ENCODE data around the gene GALNT4. TPM values are rescaled to one million over a fixed set of nuclear protein-coding genes. Genes with fewer than 3 reads are reported as not detected.

The GALNT4 gene
- total RNA-seq, 1 experiment from 2014 or later: 4.3 TPM

- DNase-seq (ENCODE audit: low read depth): peak; percentile 56
Measured at GRCh38 chr12:89529738-89530137, 5.1 kb upstream of the GALNT4 start.

GRCh38 chr12:89528434-89528833, 3.8 kb upstream of the GALNT4 start:
- DNase-seq (ENCODE audit: low read depth): no peak

DNA sequence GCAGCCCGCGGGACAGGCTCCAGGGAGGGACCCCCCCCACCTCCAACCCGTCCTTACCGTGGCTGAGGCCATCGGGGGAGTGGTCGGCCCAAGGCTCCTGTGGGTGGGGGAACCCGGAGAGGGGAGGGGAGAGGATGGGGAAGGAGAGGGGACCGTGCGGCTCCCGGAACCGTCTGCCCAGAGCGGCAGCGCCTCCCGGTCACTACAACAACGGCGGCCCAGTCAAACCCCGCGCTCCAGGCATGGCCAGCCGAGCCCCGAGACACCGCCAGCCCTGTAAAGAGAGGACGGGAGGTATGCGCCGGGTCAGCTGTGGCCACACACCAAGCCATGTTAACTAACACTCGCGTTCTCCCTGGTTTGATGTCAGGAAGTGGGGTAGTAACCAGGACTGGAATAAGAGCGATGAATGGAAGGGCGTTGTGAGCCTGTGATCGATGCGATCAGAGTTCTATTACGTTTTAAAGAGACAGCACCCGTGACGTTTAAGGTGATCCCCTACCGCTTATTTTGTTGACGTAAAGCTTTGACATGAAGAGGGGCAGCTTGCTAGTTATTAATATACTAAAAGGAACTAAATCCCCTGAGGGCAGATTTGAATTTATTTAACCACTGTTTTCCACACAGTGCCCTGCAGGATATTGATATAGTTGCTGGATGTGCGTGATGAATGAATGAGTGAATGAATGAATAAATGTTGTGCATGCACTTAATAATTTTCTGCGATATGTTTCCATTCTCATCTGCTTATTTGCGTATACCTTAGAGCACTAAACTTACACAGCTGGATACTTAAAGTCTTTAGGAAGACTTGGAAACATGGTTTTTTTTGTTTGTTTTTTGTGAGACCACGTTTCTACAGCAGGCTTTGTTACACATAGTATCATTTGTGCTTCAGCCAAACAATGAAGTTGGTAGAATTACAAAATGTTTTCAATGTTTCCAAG, 1.5 kb upstream of the GALNT4 start, which contains the start of gene POC1B:
POC1B (minus strand) TSS at position 224 of the 947 bp plus-strand sequence; CDS start at position 72, 152 bp downstream.
- DNase-seq (ENCODE audit: low read depth): peak; percentile 90

- DNase-seq (ENCODE audit: low read depth): peak; percentile 40
Measured at GRCh38 chr12:89525305-89525823, 768 bp upstream of the GALNT4 start.

DNA sequence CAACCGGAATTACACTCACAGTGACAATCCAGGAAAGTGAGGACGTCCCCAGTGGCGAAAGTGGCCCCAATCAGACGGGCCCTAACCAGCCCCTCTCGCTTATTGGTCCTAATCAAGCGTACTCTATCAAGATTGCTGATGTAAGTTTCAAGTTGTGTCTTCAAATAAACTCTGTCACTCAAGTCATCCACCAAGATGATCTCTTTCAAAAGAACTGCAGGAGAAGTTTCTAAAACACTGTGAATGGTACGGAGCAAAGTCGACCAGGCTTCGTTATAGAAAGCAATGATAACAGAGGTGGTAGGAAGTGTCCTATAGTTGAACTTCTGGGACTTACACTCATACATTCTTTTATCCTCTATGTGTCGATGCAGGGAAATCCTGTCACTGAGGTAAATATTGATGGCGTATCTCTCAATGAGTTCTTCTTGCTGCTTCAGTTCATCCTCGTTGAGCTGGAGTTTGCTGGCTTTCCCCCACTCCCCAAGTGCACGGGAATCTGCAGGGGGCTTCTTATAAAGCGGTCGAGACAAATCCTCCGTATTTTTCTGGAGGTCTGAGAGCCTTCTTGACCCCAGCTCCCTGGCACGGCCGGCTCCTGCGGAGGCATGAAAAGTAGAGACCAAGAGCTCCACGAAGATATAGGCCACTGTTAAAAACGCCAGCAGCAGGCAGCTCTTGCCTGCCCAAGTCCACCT, 604 bp downstream of the GALNT4 start:
- no peak for DNase-seq (ENCODE audit: low read depth)

- no peak for DNase-seq (ENCODE audit: low read depth)
Measured at GRCh38 chr12:89523393-89523792, 1.2 kb downstream of the GALNT4 start.

GRCh38 chr12:89521364-89522223, 3.0 kb downstream of the GALNT4 start:
- peak; percentile 24 for DNase-seq (ENCODE audit: low read depth)

GRCh38 chr12:89517720-89518119, 6.9 kb downstream of the GALNT4 start:
- DNase-seq (ENCODE audit: low read depth): no peak

DNA sequence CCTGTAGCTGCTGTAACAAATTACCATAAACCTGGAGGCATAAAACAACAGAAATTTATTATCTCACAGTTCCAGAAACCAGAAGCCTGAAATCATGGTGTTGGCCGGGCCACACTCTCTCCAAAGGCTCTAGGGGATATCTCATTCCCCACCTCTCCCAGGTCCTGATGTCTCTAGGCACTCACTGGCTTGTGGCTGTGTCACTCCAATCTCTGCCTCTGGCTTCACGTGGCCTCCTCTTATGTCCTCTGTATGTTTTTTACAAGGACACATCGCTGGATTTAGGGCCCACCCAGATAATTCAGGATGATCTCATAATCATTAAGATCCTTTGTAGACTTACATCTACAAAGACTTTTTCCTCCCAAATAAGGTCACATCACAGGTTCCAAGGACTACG, 8.0 kb downstream of the GALNT4 start:
- DNase-seq (ENCODE audit: low read depth): no peak

- DNase-seq (ENCODE audit: low read depth): no peak
Measured at GRCh38 chr12:89514751-89515150, 9.8 kb downstream of the GALNT4 start.

- no peak for DNase-seq (ENCODE audit: low read depth)
Measured at GRCh38 chr12:89513544-89513943, 11.1 kb downstream of the GALNT4 start.

DNA sequence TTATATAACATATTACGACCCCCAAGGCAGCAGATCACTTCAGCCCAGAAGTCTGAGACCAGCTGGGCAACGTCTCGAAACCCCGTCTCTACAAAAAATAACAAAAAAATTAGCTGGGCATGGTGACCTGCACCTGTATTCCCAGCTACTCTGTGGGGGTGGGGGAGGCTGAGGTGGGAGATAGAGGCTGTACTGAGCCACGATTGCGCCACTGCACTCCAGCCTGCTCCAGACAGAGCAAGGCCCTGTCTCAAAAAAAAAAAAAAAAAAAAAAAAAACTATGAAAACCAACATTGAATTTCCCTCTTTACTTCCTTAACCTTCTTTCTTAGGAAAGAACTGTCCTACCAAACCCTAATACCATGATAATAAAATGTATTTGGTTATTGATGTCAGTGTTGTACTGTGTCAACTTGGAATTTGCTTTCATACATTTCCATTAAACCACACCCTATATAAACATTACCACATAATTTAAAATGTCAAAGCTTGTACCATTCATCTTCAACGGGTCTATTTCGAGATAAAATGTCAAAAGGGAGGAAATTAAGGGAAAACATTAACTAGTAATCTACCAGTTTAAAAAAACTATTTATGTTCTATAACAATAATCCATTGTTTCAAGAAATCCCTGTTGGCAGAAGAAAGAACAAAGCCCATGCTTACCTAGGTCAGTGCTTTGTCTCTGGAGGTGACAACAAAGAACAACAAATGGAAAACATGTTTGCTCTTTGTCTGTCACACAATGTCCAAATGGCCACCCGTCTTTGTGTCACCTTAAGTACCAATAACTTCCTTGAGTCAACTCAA, 17.4 kb downstream of the GALNT4 start:
- DNase-seq (ENCODE audit: low read depth): no peak

- DNase-seq (ENCODE audit: low read depth): no peak
Measured at GRCh38 chr12:89506050-89506449, 18.5 kb downstream of the GALNT4 start.

GRCh38 chr12:89504560-89505346, 19.8 kb downstream of the GALNT4 start:
- DNase-seq (ENCODE audit: low read depth): no peak

GRCh38 chr12:89501793-89502192, 22.8 kb downstream of the GALNT4 start:
- no peak for DNase-seq (ENCODE audit: low read depth)

DNA sequence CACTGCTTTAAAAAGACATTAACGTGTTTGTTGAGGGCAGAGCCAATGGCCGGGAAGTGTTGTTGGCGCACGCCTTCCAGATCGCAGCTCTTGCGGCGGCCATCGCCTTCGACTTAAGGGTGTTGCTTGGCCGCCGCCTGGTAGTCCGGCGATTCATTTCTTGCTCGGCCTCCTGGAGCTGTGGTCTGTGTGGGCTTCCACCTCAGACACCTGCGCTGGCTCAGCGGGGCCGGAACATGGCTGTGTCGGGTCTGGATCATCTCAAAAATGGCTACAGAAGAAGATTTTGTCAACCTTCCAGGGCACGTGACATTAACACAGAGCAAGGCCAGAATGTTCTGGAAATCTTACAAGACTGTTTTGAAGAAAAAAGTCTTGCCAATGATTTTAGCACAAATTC, 24.7 kb downstream of the GALNT4 start:
- no peak for DNase-seq (ENCODE audit: low read depth)

DNA sequence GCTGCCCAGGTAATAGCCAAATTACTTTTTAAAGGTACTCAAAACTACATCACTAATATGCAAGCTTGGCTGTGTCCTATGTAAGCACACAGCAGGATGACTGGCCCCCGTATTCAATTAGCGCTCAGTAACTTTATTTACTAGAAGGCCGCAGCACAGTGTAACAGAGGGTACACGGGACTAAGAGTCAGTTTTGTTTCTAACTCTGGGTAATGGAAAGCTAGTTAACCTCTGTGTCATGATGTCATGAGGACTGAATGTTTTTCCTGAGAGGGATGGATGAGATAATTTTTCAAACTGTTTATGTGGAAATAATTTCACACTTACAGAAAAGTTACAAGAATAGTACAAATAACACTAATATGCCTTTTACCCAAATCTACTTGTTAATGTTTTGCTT, 27.1 kb downstream of the GALNT4 start:
- DNase-seq (ENCODE audit: low read depth): no peak

GRCh38 chr12:89497005-89497404, 27.6 kb downstream of the GALNT4 start:
- DNase-seq (ENCODE audit: low read depth): no peak

GRCh38 chr12:89494411-89495231, 30.0 kb downstream of the GALNT4 start:
- peak; percentile 45 for DNase-seq (ENCODE audit: low read depth)
